Lower leg skin (tissue), 3 donors: ENCODE measurements around the gene KCNJ15.

Experiments
- CTCF ChIP-seq, 3 donors: fragments of 450-650 bp; IDR thresholded peaks; one replicate each; pipeline ENCODE4 v1.5.1; 2016; ENCODE audit warnings: antibody characterized with exemption in 3 of 3, mild to moderate bottlenecking in 3 of 3, moderate library complexity in 2 of 3
- POLR2A ChIP-seq, 2 donors: fragments of 450-650 bp; IDR thresholded peaks; one replicate each; pipeline ENCODE4 v1.6.1; 2016 to 2017; ENCODE audit warnings: antibody characterized with exemption in 2 of 2, mild to moderate bottlenecking in 1 of 2, moderate library complexity in 1 of 2

- TF ChIP-seq CTCF (IDR thresholded peaks at IDR 0.05) (no peak), POLR2A (IDR thresholded peaks at IDR 0.05) (no peak)
Observed at GRCh38 chr21:38250991-38251418, 5.8 kb upstream of the KCNJ15 start.
